ENCODE results near the gene CERS6.

Gene CERS6

GRCh38 chr2:168460571-168460970 lies 4.5 kb downstream of the CERS6 start:
- Histone ChIP-seq H3K27ac (no peak overlapping the region), H3K36me3 (ENCODE audit: insufficient read depth, low read length) (no peaks in the 10 kb centered on the region), H3K9me3 (ENCODE audit: low read depth, low read length) (no peaks in the 10 kb centered on the region), H3K9ac (ENCODE audit: insufficient read length) (no peak overlapping the region), H3K4me3 (no peak overlapping the region)
- TF ChIP-seq FOXP2 (optimal IDR thresholded peaks at IDR 0.05; ENCODE audit: control extremely low read depth, extremely low read length, insufficient read depth) (no peak), EZH2 (IDR thresholded peaks at IDR 0.05) (no peak), POLR2AphosphoS5 (IDR thresholded peaks at IDR 0.05; ENCODE audit: borderline replicate concordance, low read depth, low read length) (no peak)
- no peak for DNase-seq (ENCODE audit: low read depth, low spot score)

- Histone ChIP-seq H3K9me3 (ENCODE audit: low read depth, low read length) (no peaks in the 10 kb centered on the region), H3K36me3 (ENCODE audit: insufficient read depth, low read length) (no peaks in the 10 kb centered on the region), H3K9ac (ENCODE audit: insufficient read length) (no peak overlapping the region), H3K27ac (no peak overlapping the region), H3K4me3 (no peak overlapping the region)
- TF ChIP-seq EZH2 (IDR thresholded peaks at IDR 0.05) (no peak), FOXP2 (optimal IDR thresholded peaks at IDR 0.05; ENCODE audit: control extremely low read depth, extremely low read length, insufficient read depth) (no peak), POLR2AphosphoS5 (IDR thresholded peaks at IDR 0.05; ENCODE audit: borderline replicate concordance, low read depth, low read length) (no peak)
- no peak for DNase-seq (ENCODE audit: low read depth, low spot score)
Measured at GRCh38 chr2:168461178-168461941, 5.3 kb downstream of the CERS6 start.

GRCh38 chr2:168461942-168462331 lies 5.9 kb downstream of the CERS6 start:
- H3K36me3 ChIP-seq (ENCODE audit: insufficient read depth, low read length): no peaks in the 10 kb centered on the region
- H3K9ac ChIP-seq (ENCODE audit: insufficient read length): no peak overlapping the region
- H3K27ac ChIP-seq: no peak overlapping the region
- no peak for DNase-seq (ENCODE audit: low read depth, low spot score)
- H3K4me3 ChIP-seq: no peak overlapping the region
- H3K9me3 ChIP-seq (ENCODE audit: low read depth, low read length): no peaks in the 10 kb centered on the region
- TF ChIP-seq FOXP2 (optimal IDR thresholded peaks at IDR 0.05; ENCODE audit: control extremely low read depth, extremely low read length, insufficient read depth): no peak
- TF ChIP-seq EZH2 (IDR thresholded peaks at IDR 0.05): no peak
- no peak for TF ChIP-seq POLR2AphosphoS5 (IDR thresholded peaks at IDR 0.05; ENCODE audit: borderline replicate concordance, low read depth, low read length)

GRCh38 chr2:168462543-168463045 lies 6.5 kb downstream of the CERS6 start:
- Histone ChIP-seq H3K9ac (ENCODE audit: insufficient read length) (no peak overlapping the region), H3K36me3 (ENCODE audit: insufficient read depth, low read length) (no peaks in the 10 kb centered on the region), H3K9me3 (ENCODE audit: low read depth, low read length) (no peaks in the 10 kb centered on the region), H3K4me3 (no peak overlapping the region), H3K27ac (no peak overlapping the region)
- TF ChIP-seq FOXP2 (optimal IDR thresholded peaks at IDR 0.05; ENCODE audit: control extremely low read depth, extremely low read length, insufficient read depth) (no peak), EZH2 (IDR thresholded peaks at IDR 0.05) (no peak), POLR2AphosphoS5 (IDR thresholded peaks at IDR 0.05; ENCODE audit: borderline replicate concordance, low read depth, low read length) (no peak)
- DNase-seq (ENCODE audit: low read depth, low spot score): no peak

GRCh38 chr2:168465594-168465993 lies 9.5 kb downstream of the CERS6 start:
- Histone ChIP-seq H3K9ac (ENCODE audit: insufficient read length) (no peak overlapping the region), H3K4me3 (no peak overlapping the region)
- TF ChIP-seq POLR2AphosphoS5 (IDR thresholded peaks at IDR 0.05; ENCODE audit: borderline replicate concordance, low read depth, low read length) (no peak), EZH2 (IDR thresholded peaks at IDR 0.05) (no peak), FOXP2 (optimal IDR thresholded peaks at IDR 0.05; ENCODE audit: control extremely low read depth, extremely low read length, insufficient read depth) (no peak)

GRCh38 chr2:168466190-168466737 lies 10.2 kb downstream of the CERS6 start:
- H3K27ac ChIP-seq: no peak overlapping the region
- H3K9me3 ChIP-seq (ENCODE audit: low read depth, low read length): no peaks in the 10 kb centered on the region
- TF ChIP-seq POLR2AphosphoS5 (IDR thresholded peaks at IDR 0.05; ENCODE audit: borderline replicate concordance, low read depth, low read length) (no peak), FOXP2 (optimal IDR thresholded peaks at IDR 0.05; ENCODE audit: control extremely low read depth, extremely low read length, insufficient read depth) (no peak), EZH2 (IDR thresholded peaks at IDR 0.05) (no peak)
- DNase-seq (ENCODE audit: low read depth, low spot score): no peak
- H3K9ac ChIP-seq (ENCODE audit: insufficient read length): no peak overlapping the region
- no peaks in the 10 kb centered on the region for H3K36me3 ChIP-seq (ENCODE audit: insufficient read depth, low read length)
- H3K4me3 ChIP-seq: no peak overlapping the region

More at GRCh38 chr2:168465594-168465993, 9.5 kb downstream of the CERS6 start:
- Histone ChIP-seq H3K27ac (no peak overlapping the region), H3K36me3 (ENCODE audit: insufficient read depth, low read length) (no peaks in the 10 kb centered on the region), H3K9me3 (ENCODE audit: low read depth, low read length) (no peaks in the 10 kb centered on the region)
- no peak for DNase-seq (ENCODE audit: low read depth, low spot score)

GRCh38 chr2:168466834-168467565 lies 10.9 kb downstream of the CERS6 start:
- Histone ChIP-seq H3K9ac (ENCODE audit: insufficient read length) (no peak overlapping the region), H3K9me3 (ENCODE audit: low read depth, low read length) (no peaks in the 10 kb centered on the region), H3K36me3 (ENCODE audit: insufficient read depth, low read length) (no peaks in the 10 kb centered on the region), H3K27ac (no peak overlapping the region), H3K4me3 (no peak overlapping the region)
- no peak for TF ChIP-seq POLR2AphosphoS5 (IDR thresholded peaks at IDR 0.05; ENCODE audit: borderline replicate concordance, low read depth, low read length)
- TF ChIP-seq EZH2 (IDR thresholded peaks at IDR 0.05): no peak
- TF ChIP-seq FOXP2 (optimal IDR thresholded peaks at IDR 0.05; ENCODE audit: control extremely low read depth, extremely low read length, insufficient read depth): no peak
- DNase-seq (ENCODE audit: low read depth, low spot score): no peak

GRCh38 chr2:168467729-168468128 lies 11.7 kb downstream of the CERS6 start:
- Histone ChIP-seq H3K9ac (ENCODE audit: insufficient read length) (no peak overlapping the region), H3K36me3 (ENCODE audit: insufficient read depth, low read length) (no peaks in the 10 kb centered on the region), H3K27ac (no peak overlapping the region), H3K4me3 (no peak overlapping the region), H3K9me3 (ENCODE audit: low read depth, low read length) (no peaks in the 10 kb centered on the region)
- DNase-seq (ENCODE audit: low read depth, low spot score): no peak
- TF ChIP-seq EZH2 (IDR thresholded peaks at IDR 0.05) (no peak), FOXP2 (optimal IDR thresholded peaks at IDR 0.05; ENCODE audit: control extremely low read depth, extremely low read length, insufficient read depth) (no peak)

All from SK-N-MC (cell line).